Fibroblast of mammary gland (primary cell): ENCODE measurements around the gene PPP1R3G.
A peak's percentile ranks its signal among the peaks of the same experiment; 100 is the strongest.

Experiments used
- DNase-seq: peaks from one replicate; pipeline ENCODE4 v3.0.0-alpha.2; 2010; ENCODE audit warnings: low read depth
- H3K4me3 ChIP-seq: 2 replicates; pipeline ENCODE4 v1.5.1; 2011; ENCODE audit warnings: low read depth, mild to moderate bottlenecking, low read length, moderate library complexity; ENCODE audit not compliant: control insufficient read depth
- CTCF ChIP-seq: conservative IDR thresholded peaks from 2 replicates; pipeline ENCODE4 v1.5.1; 2011; ENCODE audit warnings: low read depth, low read length, inconsistent platforms; ENCODE audit not compliant: control insufficient read depth, insufficient read depth

Gene PPP1R3G

GRCh38 chr6:5133943-5134342 is 48.8 kb downstream of the PPP1R3G start:
- no peak overlapping the region for H3K4me3 ChIP-seq
- DNase-seq: no peak
- TF ChIP-seq CTCF: no peak

GRCh38 chr6:5135788-5136376 is 50.7 kb downstream of the PPP1R3G start:
- TF ChIP-seq CTCF: peak; percentile 80
- no peak overlapping the region for H3K4me3 ChIP-seq
- peak; percentile 53 for DNase-seq

GRCh38 chr6:5136851-5137250 is 51.7 kb downstream of the PPP1R3G start:
- no peak for DNase-seq
- no peak for TF ChIP-seq CTCF
- H3K4me3 ChIP-seq: no peak overlapping the region
